Muscle of leg (tissue), 11 donors: ENCODE data around the gene AFF2. TPM values are rescaled to one million over a fixed set of nuclear protein-coding genes. Genes with fewer than 3 reads are reported as not detected.
A peak's percentile ranks its signal among the peaks of the same experiment; 100 is the strongest.
"Not testable (repeated sequence)": the region's sequence is repeated elsewhere in the genome, so short reads cannot be mapped to it uniquely, and the experiment has no call there.

Experiments used
- DNase-seq: peaks from one replicate; pipeline ENCODE4 v3.0.0; 2013
- H3K27ac ChIP-seq: one replicate; pipeline ENCODE4 v1.5.1; 2013; ENCODE audit warnings: mild to moderate bottlenecking, low read length, control low read depth
- H3K27me3 ChIP-seq: one replicate; pipeline ENCODE4 v1.6.1; 2013; ENCODE audit warnings: low read length; ENCODE audit not compliant: control insufficient read depth, insufficient read depth
- H3K36me3 ChIP-seq: one replicate; pipeline ENCODE4 v1.6.1; 2013; ENCODE audit warnings: low read length; ENCODE audit not compliant: control insufficient read depth, insufficient read depth
- H3K4me1 ChIP-seq: one replicate; pipeline ENCODE4 v1.6.1; 2013; ENCODE audit warnings: low read length; ENCODE audit not compliant: control insufficient read depth, insufficient read depth
- H3K4me3 ChIP-seq: one replicate; pipeline ENCODE4 v1.5.1; 2013; ENCODE audit warnings: low read length, control low read depth
- H3K9me3 ChIP-seq: replicated peaks from 2 replicates; pipeline ENCODE4 v1.6.1; 2013; ENCODE audit warnings: low read depth, low read length; ENCODE audit not compliant: control insufficient read depth
- WGBS: methylation state at CpG from one replicate; pipeline ENCODE4 v1.1.5; 2013; ENCODE audit warnings: missing lambda C conversion rate; ENCODE audit not compliant: insufficient coverage; 5-methylcytosine and 5-hydroxymethylcytosine counted together
- polyA plus RNA-seq, 8 donors: library from polyadenylated mRNA; unstranded; fragments of 120-200 nt; gene quantifications; one replicate each; pipeline versions ENCODE4 v1.2.1 to v1.2.3, GENCODE V29; 2013; ENCODE audit warnings: inconsistent platforms in 1 of 8, low replicate concordance in 1 of 8; ENCODE audit not compliant: insufficient read length in 8 of 8, insufficient read depth in 1 of 8
- total RNA-seq: library from RNA; stranded (reverse); fragments of 120-200 nt; gene quantifications from one replicate; pipeline ENCODE4 v1.2.4, GENCODE V29; 2013

AFF2 gene
- total and polyA plus RNA-seq, 9 donors = 0.42 to 6.1 (median 1.4) TPM

GRCh38 chrX:148661035-148661434 lies 160.6 kb downstream of the AFF2 start:
- H3K27me3 ChIP-seq = peaks cover 3% of the 10 kb centered on the region
- DNase-seq = no peak
- H3K4me1 ChIP-seq = no peaks in the 10 kb centered on the region
- H3K36me3 ChIP-seq = no peaks in the 10 kb centered on the region
- H3K4me3 ChIP-seq = no peak overlapping the region
- no peak overlapping the region for H3K27ac ChIP-seq
- H3K9me3 ChIP-seq = no peaks in the 10 kb centered on the region

- Histone ChIP-seq H3K4me3 (no peak overlapping the region), H3K27me3 (peaks cover 3% of the 10 kb centered on the region), H3K27ac (no peak overlapping the region), H3K9me3 (no peaks in the 10 kb centered on the region), H3K36me3 (no peaks in the 10 kb centered on the region), H3K4me1 (no peaks in the 10 kb centered on the region)
- WGBS = 83% methylated on average over 1 of the region's 1 CpG
- no peak for DNase-seq
Measured at GRCh38 chrX:148662014-148662413, 161.6 kb downstream of the AFF2 start.

GRCh38 chrX:148664171-148664570 lies 163.8 kb downstream of the AFF2 start:
- peaks cover 3% of the 10 kb centered on the region for H3K27me3 ChIP-seq
- H3K36me3 ChIP-seq = no peaks in the 10 kb centered on the region
- no peak for DNase-seq
- WGBS = 80% methylated on average over 1 of the region's 1 CpG
- no peaks in the 10 kb centered on the region for H3K4me1 ChIP-seq
- H3K27ac ChIP-seq = no peak overlapping the region
- peaks cover 9% of the 10 kb centered on the region for H3K9me3 ChIP-seq
- no peak overlapping the region for H3K4me3 ChIP-seq

- H3K4me3 ChIP-seq = no peak overlapping the region
- H3K36me3 ChIP-seq = no peaks in the 10 kb centered on the region
- H3K27me3 ChIP-seq = peaks cover 3% of the 10 kb centered on the region
- no peak overlapping the region for H3K27ac ChIP-seq
- H3K4me1 ChIP-seq = no peaks in the 10 kb centered on the region
- peaks cover 9% of the 10 kb centered on the region for H3K9me3 ChIP-seq
- whole genome bisulfite sequencing = 40% methylated on average over 3 of the region's 3 CpGs
- DNase-seq = peak; percentile 20
Measured at GRCh38 chrX:148664995-148665394, 164.6 kb downstream of the AFF2 start.

GRCh38 chrX:148669175-148669574 lies 168.8 kb downstream of the AFF2 start:
- not testable (repeated sequence) for DNase-seq, H3K27ac ChIP-seq, H3K4me3 ChIP-seq, H3K36me3 ChIP-seq, H3K27me3 ChIP-seq, H3K4me1 ChIP-seq, H3K9me3 ChIP-seq
- 80% methylated on average over 1 of the region's 3 CpGs for WGBS

- Histone ChIP-seq H3K4me1 (no peaks in the 10 kb centered on the region), H3K9me3 (peaks cover 9% of the 10 kb centered on the region), H3K4me3 (no peak overlapping the region), H3K27me3 (no peaks in the 10 kb centered on the region), H3K27ac (no peak overlapping the region), H3K36me3 (no peaks in the 10 kb centered on the region)
- 90% methylated on average over 2 of the region's 3 CpGs for WGBS
- DNase-seq = no peak
Measured at GRCh38 chrX:148670277-148670676, 169.9 kb downstream of the AFF2 start.

- DNase-seq = peak; percentile 10
- Histone ChIP-seq H3K36me3 (no peaks in the 10 kb centered on the region), H3K27me3 (no peaks in the 10 kb centered on the region), H3K27ac (no peak overlapping the region), H3K9me3 (peaks cover 5% of the 10 kb centered on the region), H3K4me3 (no peak overlapping the region), H3K4me1 (no peaks in the 10 kb centered on the region)
- WGBS = no CpG with 5 or more reads among the region's 2 CpGs
Measured at GRCh38 chrX:148672517-148672916, 172.1 kb downstream of the AFF2 start.

GRCh38 chrX:148681605-148682004 lies 181.2 kb downstream of the AFF2 start:
- no peak for DNase-seq
- no peaks in the 10 kb centered on the region for H3K36me3 ChIP-seq
- no peaks in the 10 kb centered on the region for H3K4me1 ChIP-seq
- no CpG with 5 or more reads among the region's 1 CpG for WGBS
- H3K27ac ChIP-seq = no peak overlapping the region
- H3K9me3 ChIP-seq = no peaks in the 10 kb centered on the region
- no peaks in the 10 kb centered on the region for H3K27me3 ChIP-seq
- no peak overlapping the region for H3K4me3 ChIP-seq

- H3K4me3 ChIP-seq = no peak overlapping the region
- H3K27me3 ChIP-seq = no peaks in the 10 kb centered on the region
- 84% methylated on average over 4 of the region's 4 CpGs for WGBS
- H3K9me3 ChIP-seq = no peaks in the 10 kb centered on the region
- no peaks in the 10 kb centered on the region for H3K36me3 ChIP-seq
- no peak for DNase-seq
- no peaks in the 10 kb centered on the region for H3K4me1 ChIP-seq
- no peak overlapping the region for H3K27ac ChIP-seq
Measured at GRCh38 chrX:148682206-148682605, 181.8 kb downstream of the AFF2 start.

GRCh38 chrX:148691456-148691855 lies 191.0 kb downstream of the AFF2 start:
- Histone ChIP-seq H3K4me3 (no peak overlapping the region), H3K27ac (no peak overlapping the region), H3K9me3 (no peaks in the 10 kb centered on the region), H3K4me1 (no peaks in the 10 kb centered on the region), H3K36me3 (no peaks in the 10 kb centered on the region), H3K27me3 (no peaks in the 10 kb centered on the region)
- WGBS = 45% methylated on average over 1 of the region's 2 CpGs
- DNase-seq = peak; percentile 19

GRCh38 chrX:148695255-148695654 lies 194.8 kb downstream of the AFF2 start:
- Histone ChIP-seq H3K27ac (no peak overlapping the region), H3K27me3 (no peaks in the 10 kb centered on the region), H3K4me3 (no peak overlapping the region), H3K36me3 (no peaks in the 10 kb centered on the region), H3K9me3 (no peaks in the 10 kb centered on the region), H3K4me1 (no peaks in the 10 kb centered on the region)
- no CpG with 5 or more reads among the region's 3 CpGs for WGBS
- no peak for DNase-seq
